ENCODE measurements around the gene DIAPH3. TPM values are rescaled to one million over a fixed set of nuclear protein-coding genes. Genes with fewer than 3 reads are reported as not detected.

DIAPH3 gene
- total and polyA plus RNA-seq, 2 of the 4 experiments (the other 2 are of a cell fraction): 8.9 to 9.3 TPM

DNA sequence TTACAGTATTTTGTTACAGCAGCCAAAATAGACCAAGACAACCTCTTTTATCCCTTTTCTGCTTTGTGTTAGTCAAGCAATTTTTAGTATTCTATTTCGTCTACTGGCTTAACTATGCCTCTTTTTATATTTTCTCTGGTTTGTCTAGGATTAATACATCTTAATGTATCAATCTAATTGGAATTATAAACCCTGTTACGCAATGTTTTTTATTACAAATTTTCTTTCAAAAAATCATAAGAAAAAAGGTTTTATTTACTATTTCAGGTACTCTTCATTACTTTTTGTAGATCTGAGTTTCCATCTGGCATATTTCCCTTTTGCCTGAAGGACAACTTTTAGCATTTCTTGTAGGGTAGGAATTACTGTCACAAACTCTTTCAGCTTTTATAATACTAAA is 275.3 kb downstream of the DIAPH3 start:
- POLR2A ChIA-PET (ENCODE audit: unreplicated experiment): no interaction called here
- Histone ChIP-seq H3K4ac (ENCODE audit: low read depth, low read length) (no peak overlapping the region), H2BK5ac (ENCODE audit: low read depth, low read length, poor library complexity, severe bottlenecking) (no peak overlapping the region), H3K36me3 (ENCODE audit: control insufficient read depth, insufficient read depth, low read length) (no peaks in the 10 kb centered on the region), H4K8ac (ENCODE audit: low read depth in 2 of 2, low read length in 2 of 2) (no peak overlapping the region), H3K9ac (ENCODE audit: low read depth, low read length) (no peak overlapping the region), H4K20me1 (ENCODE audit: insufficient read depth, low read length) (no peaks in the 10 kb centered on the region), H3K4me1 (ENCODE audit: control insufficient read depth, insufficient read depth, low read length) (0 out of 2 replicates have a peak, but pooled peaks cover 2% of the 10 kb centered on the region), H3K9me3 (ENCODE audit: control insufficient read depth, insufficient read depth, low read length) (no peaks in the 10 kb centered on the region), H3K27ac (ENCODE audit: insufficient read depth, low read length) (no peak overlapping the region), H3K9me1 (ENCODE audit: insufficient read depth, low read length) (peaks cover 3% of the 10 kb centered on the region; the same call in 1 of the 2 replicates), H2AK5ac (ENCODE audit: low read depth, low read length) (no peak overlapping the region), H3K56ac (ENCODE audit: extremely low read depth, insufficient read depth, low read length) (no peak overlapping the region), H3K4me3 (ENCODE audit: insufficient read depth, low read depth, low read length) (no peak overlapping the region), H2AFZ (replicated peaks; ENCODE audit: low read length, poor library complexity) (no peak overlapping the region), H4K5ac (ENCODE audit: low read depth, low read length) (no peak overlapping the region), H3K27me3 (ENCODE audit: control insufficient read depth, insufficient read depth, low read length) (no peaks in the 10 kb centered on the region), H3K4me2 (ENCODE audit: low read depth, low read length) (no peak overlapping the region), H2BK120ac (ENCODE audit: low read depth, low read length) (no peak overlapping the region), H3K23ac (ENCODE audit: low read depth, low read length) (no peak overlapping the region), H4K91ac (ENCODE audit: insufficient read depth, low read depth, low read length) (no peak overlapping the region), H2BK20ac (ENCODE audit: low read depth, low read length) (no peak overlapping the region), H2AK9ac (replicated peaks; ENCODE audit: low read depth, low read length, poor library complexity) (no peak overlapping the region), H2BK15ac (ENCODE audit: low read depth, low read length) (no peak overlapping the region), H3K79me1 (ENCODE audit: low read depth in 1 of 2, low read length in 2 of 2) (no peaks in the 10 kb centered on the region; a peak in 2 of 4 replicates), H3K14ac (replicated peaks; ENCODE audit: low read depth, low read length) (no peak overlapping the region), H3K18ac (ENCODE audit: low read depth, low read length) (no peak overlapping the region)
- dilution Hi-C loops (cut with HindIII; ENCODE audit: low sequenced_read_pairs, unreplicated experiment) (no loop called here), in situ Hi-C loops (cut with MboI; ENCODE audit: low sequenced_read_pairs) (no loop called here), intact Hi-C loops (cut with micrococcal nuclease) (no loop called here)
- no CpG with 5 or more reads among the region's 2 CpGs for WGBS, 2 experiments (ENCODE audit: extremely low coverage in 2 of 2, insufficient read length in 1 of 2)
- DNase-seq (no peak), ATAC-seq (ENCODE audit: low read depth) (no peak)
- BruUV-seq (replicated peaks): no TSS peak
- CTCF ChIA-PET: no interaction called here
- TF ChIP-seq CEBPB (IDR thresholded peaks at IDR 0.05; ENCODE audit: low read depth, low read length) (peak; percentile 61; the same call in 1 of the 2 replicates), MXI1 (IDR thresholded peaks at IDR 0.05; ENCODE audit: borderline replicate concordance, low read depth, low read length) (no peak)
